OCI-LY1 (cell line): ENCODE data around the gene NLRP3.
"Not testable (repeated sequence)": the region's sequence is repeated elsewhere in the genome, so short reads cannot be mapped to it uniquely, and the experiment has no call there.

ENCODE experiments used
- H2AFZ ChIP-seq: fragments of 200-600 bp; sonication (generic), shearing (Covaris generic); 2 replicates; pipeline ENCODE4 v1.6.0; 2014; ENCODE audit warnings: antibody characterized with exemption, mild to moderate bottlenecking, low read length
- H3F3A ChIP-seq: fragments of 200-600 bp; sonication (generic), shearing (Covaris generic); 2 replicates; pipeline ENCODE4 v1.6.0; 2014; ENCODE audit warnings: mild to moderate bottlenecking, antibody characterized with exemption, low read length, moderate library complexity; ENCODE audit not compliant: insufficient read depth
- H3K27ac ChIP-seq: fragments of 200-600 bp; sonication (generic); 2 replicates; pipeline ENCODE4 v1.5.1; 2014; ENCODE audit warnings: low read length, mixed run types, mild to moderate bottlenecking, low read depth; ENCODE audit not compliant: poor library complexity, severe bottlenecking
- H3K27me3 ChIP-seq: fragments of 200-600 bp; sonication (generic); 2 replicates; pipeline ENCODE4 v1.6.0; 2014; ENCODE audit warnings: antibody characterized with exemption, mild to moderate bottlenecking, low read length, moderate library complexity; ENCODE audit not compliant: insufficient read depth
- H3K36me3 ChIP-seq: fragments of 200-600 bp; sonication (generic); 2 replicates; pipeline ENCODE4 v1.6.1; 2014; ENCODE audit warnings: mild to moderate bottlenecking, antibody characterized with exemption, low read length, moderate library complexity, mixed read lengths; ENCODE audit not compliant: insufficient read depth
- H3K4me1 ChIP-seq: fragments of 200-600 bp; sonication (generic); 2 replicates; pipeline ENCODE4 v1.5.1; 2014; ENCODE audit warnings: mild to moderate bottlenecking, low read length, moderate library complexity; ENCODE audit not compliant: insufficient read depth, severe bottlenecking
- H3K4me2 ChIP-seq: fragments of 200-600 bp; sonication (generic), shearing (Covaris generic); 2 replicates; pipeline ENCODE4 v1.6.1; 2014; ENCODE audit warnings: low read length
- H3K4me3 ChIP-seq: fragments of 200-600 bp; sonication (generic); 2 replicates; pipeline ENCODE4 v1.5.1; 2014; ENCODE audit warnings: low read length, low read depth, mild to moderate bottlenecking, mixed read lengths; ENCODE audit not compliant: poor library complexity, severe bottlenecking
- H3K79me2 ChIP-seq: fragments of 200-600 bp; shearing (Covaris generic); 2 replicates; pipeline ENCODE4 v1.6.1; 2016; ENCODE audit warnings: mixed run types, low read length, mixed read lengths; ENCODE audit not compliant: insufficient read depth
- H3K9ac ChIP-seq: fragments of 200-600 bp; sonication (generic), shearing (Covaris generic); 2 replicates; pipeline ENCODE4 v1.6.1; 2014; ENCODE audit warnings: mild to moderate bottlenecking, low read length, mixed read lengths
- H3K9me2 ChIP-seq: fragments of 200-600 bp; sonication (generic), shearing (Covaris generic); 2 replicates; pipeline ENCODE4 v1.6.1; 2014; ENCODE audit warnings: low read depth, mild to moderate bottlenecking, low read length, mixed read lengths
- H3K9me3 ChIP-seq: fragments of 200-600 bp; shearing (Covaris generic); 2 replicates; pipeline ENCODE4 v1.6.1; 2014; ENCODE audit warnings: low read length, mixed read lengths
- H4K20me1 ChIP-seq: fragments of 200-600 bp; sonication (generic), shearing (Covaris generic); 2 replicates; pipeline ENCODE4 v1.6.0; 2016; ENCODE audit warnings: mild to moderate bottlenecking, low read length; ENCODE audit not compliant: insufficient read depth
- CTCF ChIP-seq: fragments of 200-600 bp; sonication (generic), shearing (Covaris generic); IDR thresholded peaks from 2 replicates; pipeline ENCODE4 v1.5.1; 2017; ENCODE audit warnings: mild to moderate bottlenecking, antibody characterized with exemption, low read length, moderate library complexity, mixed read lengths
- EZH2 ChIP-seq: fragments of 200-600 bp; sonication (generic), shearing (Covaris generic); IDR thresholded peaks from 2 replicates; pipeline ENCODE4 v1.8.0; 2017; ENCODE audit warnings: borderline replicate concordance, mixed run types, mild to moderate bottlenecking, antibody characterized with exemption, low read length, moderate library complexity, mixed read lengths

The NLRP3 gene

GRCh38 chr1:247472035-247472434 is 56.1 kb downstream of the NLRP3 start:
- no peak overlapping the region for H2AFZ ChIP-seq
- no peak overlapping the region for H3K27ac ChIP-seq
- H3K9me3 ChIP-seq: no peaks in the 10 kb centered on the region
- no peaks in the 10 kb centered on the region for H3K27me3 ChIP-seq
- H4K20me1 ChIP-seq: no peaks in the 10 kb centered on the region
- no peaks in the 10 kb centered on the region for H3K36me3 ChIP-seq
- no peaks in the 10 kb centered on the region for H3K9me2 ChIP-seq
- no peak overlapping the region for H3K9ac ChIP-seq
- no peak overlapping the region for H3K4me3 ChIP-seq
- H3K79me2 ChIP-seq: no peaks in the 10 kb centered on the region
- no peak for TF ChIP-seq EZH2
- TF ChIP-seq CTCF: no peak
- H3K4me1 ChIP-seq: no peaks in the 10 kb centered on the region
- H3F3A ChIP-seq: no peaks in the 10 kb centered on the region
- H3K4me2 ChIP-seq: no peak overlapping the region

- H3K9ac ChIP-seq: no peak overlapping the region
- H3K27ac ChIP-seq: no peak overlapping the region
- H3K4me2 ChIP-seq: no peak overlapping the region
- H3K4me1 ChIP-seq: no peaks in the 10 kb centered on the region
- H3K36me3 ChIP-seq: no peaks in the 10 kb centered on the region
- TF ChIP-seq EZH2: no peak
- TF ChIP-seq CTCF: no peak
- H2AFZ ChIP-seq: no peak overlapping the region
- no peaks in the 10 kb centered on the region for H3K9me2 ChIP-seq
- no peaks in the 10 kb centered on the region for H4K20me1 ChIP-seq
- H3K79me2 ChIP-seq: no peaks in the 10 kb centered on the region
- no peaks in the 10 kb centered on the region for H3F3A ChIP-seq
- no peaks in the 10 kb centered on the region for H3K9me3 ChIP-seq
- no peak overlapping the region for H3K4me3 ChIP-seq
- no peaks in the 10 kb centered on the region for H3K27me3 ChIP-seq
Observed at GRCh38 chr1:247474367-247474766, 58.4 kb downstream of the NLRP3 start.

- H3K4me1 ChIP-seq: no peaks in the 10 kb centered on the region
- H3K4me2 ChIP-seq: no peak overlapping the region
- H3K79me2 ChIP-seq: no peaks in the 10 kb centered on the region
- no peaks in the 10 kb centered on the region for H3K9me2 ChIP-seq
- H4K20me1 ChIP-seq: no peaks in the 10 kb centered on the region
- TF ChIP-seq EZH2 (no peak), CTCF (no peak)
- no peaks in the 10 kb centered on the region for H3K9me3 ChIP-seq
- no peak overlapping the region for H3K27ac ChIP-seq
- H3K9ac ChIP-seq: no peak overlapping the region
- H3K36me3 ChIP-seq: no peaks in the 10 kb centered on the region
- no peaks in the 10 kb centered on the region for H3K27me3 ChIP-seq
- no peak overlapping the region for H2AFZ ChIP-seq
- H3K4me3 ChIP-seq: no peak overlapping the region
- H3F3A ChIP-seq: no peaks in the 10 kb centered on the region
Observed at GRCh38 chr1:247475793-247476192, 59.8 kb downstream of the NLRP3 start.

GRCh38 chr1:247476328-247477058 is 60.5 kb downstream of the NLRP3 start:
- H3K4me3 ChIP-seq, H3K27ac ChIP-seq: not testable (repeated sequence)

More at GRCh38 chr1:247476328-247477058, 60.5 kb downstream of the NLRP3 start:
- H3K27me3 ChIP-seq, H3F3A ChIP-seq, H3K9ac ChIP-seq, H3K79me2 ChIP-seq, H3K9me3 ChIP-seq, H2AFZ ChIP-seq, H3K36me3 ChIP-seq, H4K20me1 ChIP-seq, H3K4me2 ChIP-seq, H3K4me1 ChIP-seq, H3K9me2 ChIP-seq: not testable (repeated sequence)
